HepG2 (cell line): ENCODE data around the gene TMEM39B. TPM values are rescaled to one million over a fixed set of nuclear protein-coding genes. Genes with fewer than 3 reads are reported as not detected.
A peak's percentile ranks its signal among the peaks of the same experiment; 100 is the strongest.

Experiments used
- BHLHE40 ChIP-seq: IDR thresholded peaks from 2 replicates; pipeline ENCODE4 v1.6.1; 2011; ENCODE audit warnings: low read length, improper control_type of control experiment
- BRD4 ChIP-seq: sonication (generic); formaldehyde crosslinking; IDR thresholded peaks from 2 replicates; pipeline ENCODE4 v1.4.0; 2020; ENCODE audit warnings: missing genetic modification reagents
- CCAR2 ChIP-seq: fragments of 200-400 bp; formaldehyde crosslinking; optimal IDR thresholded peaks from 2 replicates; pipeline ENCODE3; 2018; ENCODE audit warnings: low read depth, mild to moderate bottlenecking, low read length, moderate library complexity
- CHD4 ChIP-seq: fragments of 200-600 bp; sonication (generic); IDR thresholded peaks from 2 replicates; pipeline ENCODE4 v1.7.0; 2017; ENCODE audit warnings: mild to moderate bottlenecking, low read length, borderline replicate concordance
- ELF1 ChIP-seq: sonication (generic); formaldehyde crosslinking; IDR thresholded peaks from 2 replicates; pipeline ENCODE4 v1.4.0; 2020; ENCODE audit warnings: missing genetic modification reagents
- HNF4A ChIP-seq: sonication (generic); formaldehyde crosslinking; IDR thresholded peaks from 2 replicates; pipeline ENCODE4 v1.4.0; 2020; ENCODE audit warnings: missing genetic modification reagents
- HNRNPK ChIP-seq: fragments of 200-400 bp; formaldehyde crosslinking; IDR thresholded peaks from 2 replicates; pipeline ENCODE4 v1.6.1; 2018; ENCODE audit warnings: low read length, low read depth, moderate library complexity, mild to moderate bottlenecking; ENCODE audit not compliant: poor library complexity, severe bottlenecking
- ISL2 ChIP-seq: sonication (generic); formaldehyde crosslinking; IDR thresholded peaks from 2 replicates; pipeline ENCODE4 v1.5.0; 2020; ENCODE audit warnings: missing genetic modification reagents
- MEIS1 ChIP-seq: sonication (generic); formaldehyde crosslinking; IDR thresholded peaks from 2 replicates; pipeline ENCODE4 v1.9.0; 2021; ENCODE audit warnings: mild to moderate bottlenecking, missing genetic modification reagents, moderate library complexity, borderline replicate concordance
- NCOR1 ChIP-seq: fragments of 200-600 bp; sonication (generic); IDR thresholded peaks from 2 replicates; pipeline ENCODE4 v1.7.0; 2017; ENCODE audit warnings: antibody characterized with exemption, low read length, borderline replicate concordance
- PCBP2 ChIP-seq: fragments of 200-400 bp; formaldehyde crosslinking; optimal IDR thresholded peaks from 2 replicates; pipeline ENCODE3; 2018; ENCODE audit warnings: low read length, low read depth; ENCODE audit not compliant: poor library complexity, severe bottlenecking
- RARA ChIP-seq: IDR thresholded peaks from 2 replicates; pipeline ENCODE4 v1.6.1; 2016; ENCODE audit warnings: missing genetic modification reagents, missing compliant biosample characterization
- SMYD3 ChIP-seq: sonication (generic); formaldehyde crosslinking; IDR thresholded peaks from 2 replicates; pipeline ENCODE4 v1.8.1; 2023; ENCODE audit warnings: mild to moderate bottlenecking, missing genetic modification reagents
- SRY ChIP-seq: sonication (generic); formaldehyde crosslinking; IDR thresholded peaks from 2 replicates; pipeline ENCODE4 v1.8.0; 2022; ENCODE audit warnings: mild to moderate bottlenecking, missing genetic modification reagents
- ZFP36L1 ChIP-seq: sonication (generic); formaldehyde crosslinking; IDR thresholded peaks from 2 replicates; pipeline ENCODE4 v1.8.0; 2022; ENCODE audit warnings: mild to moderate bottlenecking, missing genetic modification reagents, moderate library complexity
- ZNF296 ChIP-seq: sonication (generic); formaldehyde crosslinking; conservative IDR thresholded peaks from 2 replicates; pipeline ENCODE4 v1.5.0; 2020; ENCODE audit warnings: mild to moderate bottlenecking, missing genetic modification reagents
- ZNF589 ChIP-seq: sonication (generic); formaldehyde crosslinking; conservative IDR thresholded peaks from 2 replicates; pipeline ENCODE4 v1.8.0; 2022; ENCODE audit warnings: mild to moderate bottlenecking, moderate library complexity, missing genetic modification reagents
- ZNF7 ChIP-seq: IDR thresholded peaks from 2 replicates; pipeline ENCODE4 v1.6.1; 2016; ENCODE audit warnings: missing biosample characterization, missing genetic modification reagents
- ZNF839 ChIP-seq: sonication (generic); formaldehyde crosslinking; IDR thresholded peaks from 2 replicates; pipeline ENCODE4 v1.4.0; 2020; ENCODE audit warnings: missing genetic modification reagents, mild to moderate bottlenecking, borderline replicate concordance
- polyA plus RNA-seq, 8 experiments: library from polyadenylated mRNA; depleted of rRNA in 3 of 8; stranded (reverse) in 7 of 8; unstranded in 1 of 8; fragments of >200 nt; fragmentation: Illumina TruSeq in 4 of 8; extraction: Trizol in 4 of 8; gene quantifications; 2 replicates each; pipeline versions ENCODE4 v1.2.1 to v1.2.3, GENCODE V29; 2011 to 2016; ENCODE audit warnings: low read depth in 4 of 8, missing spikeins in 1 of 8, mixed read lengths in 1 of 8; ENCODE audit not compliant: insufficient read depth in 1 of 8
- total RNA-seq, 5 experiments: library from RNA; depleted of rRNA; stranded (reverse); fragments of >200 nt; fragmentation: Illumina TruSeq; extraction: Trizol; gene quantifications; 2 replicates each; pipeline ENCODE4 v1.2.3, GENCODE V29; 2016; ENCODE audit warnings: low read depth in 1 of 5
- TF ChIP-seq, protein P1 (sequence below): sonication (generic); formaldehyde crosslinking; IDR thresholded peaks from 2 replicates; pipeline ENCODE4 v1.8.0; 2022; ENCODE audit warnings: missing genetic modification reagents, mild to moderate bottlenecking, borderline replicate concordance
- TF ChIP-seq, protein P2 (sequence below): sonication (generic); formaldehyde crosslinking; IDR thresholded peaks from 2 replicates; pipeline ENCODE4 v1.9.0; 2021; ENCODE audit warnings: missing genetic modification reagents, borderline replicate concordance
- TF ChIP-seq, protein P3 (sequence below): sonication (generic); formaldehyde crosslinking; IDR thresholded peaks from 2 replicates; pipeline ENCODE4 v1.8.1; 2023; ENCODE audit warnings: mild to moderate bottlenecking, missing genetic modification reagents, borderline replicate concordance
- TF ChIP-seq, protein P4 (sequence below): sonication (generic); formaldehyde crosslinking; conservative IDR thresholded peaks from 2 replicates; pipeline ENCODE4 v1.4.0; 2020; ENCODE audit warnings: missing genetic modification reagents

TMEM39B gene
- total and polyA plus RNA-seq, 2 of the 13 experiments (the other 11 are each of a cell fraction or from before 2014, with no cell fraction given), result 4.9 to 10.4 TPM

DNA sequence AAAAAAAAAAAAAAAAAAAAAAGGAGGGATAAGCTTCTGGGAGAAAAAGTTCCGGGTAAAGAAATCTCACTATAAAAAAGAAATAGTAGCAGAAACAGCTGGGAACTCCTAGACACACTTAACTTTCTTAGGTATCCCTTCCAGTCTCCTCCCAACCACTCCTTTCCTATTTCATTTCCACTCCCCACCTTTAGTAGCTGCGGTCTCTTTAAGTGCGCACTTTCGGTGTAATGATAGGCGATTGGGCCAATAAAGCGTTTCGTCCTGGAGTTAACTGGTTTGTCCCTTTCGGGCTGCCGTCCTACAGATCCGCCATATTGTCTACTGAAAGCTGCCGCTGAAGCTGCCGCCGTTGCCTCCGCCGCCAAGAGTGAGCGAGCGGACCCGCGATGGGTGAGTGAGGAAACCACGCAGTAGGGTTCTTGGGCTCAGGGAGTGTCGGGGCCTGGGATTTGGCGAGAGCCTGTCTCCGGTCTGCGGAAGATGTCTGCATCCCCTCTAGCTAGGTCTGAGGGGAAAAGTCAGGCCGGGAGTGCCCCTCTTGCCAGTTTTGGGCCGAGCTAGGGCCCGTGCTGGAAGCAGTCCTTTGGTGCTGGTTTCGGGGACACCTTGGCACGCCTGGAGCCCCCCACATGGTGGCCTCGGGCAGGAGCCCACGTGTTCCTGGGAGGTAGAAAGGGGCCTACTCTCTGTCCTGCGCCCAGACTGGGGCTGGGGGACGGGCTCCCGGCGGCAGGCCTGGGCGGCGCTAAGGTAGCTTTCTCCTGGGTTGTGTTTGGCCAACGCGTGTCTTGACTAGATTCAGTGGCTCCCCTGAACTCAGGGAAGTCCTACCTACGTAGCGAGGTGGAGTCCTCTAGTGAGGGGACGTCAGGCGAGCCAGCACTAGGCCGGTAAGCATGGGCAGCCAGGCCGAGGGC is 35.3 kb downstream of the TMEM39B start, which contains the start of gene KPNA6 (continued):
- TF ChIP-seq SMYD3, result 0 out of 2 replicates have a peak, but pooled peaks have one; percentile 48
- TF ChIP-seq HNF4A (CRISPR knock-in tag), result no peak
- TF ChIP-seq ZNF296, result 0 out of 2 replicates have a peak, but pooled peaks have one; percentile 78
- TF ChIP-seq PCBP2, result no peak
- TF ChIP-seq SRY (CRISPR knock-in tag), result peak; percentile 71
- TF ChIP-seq, protein P1, sequence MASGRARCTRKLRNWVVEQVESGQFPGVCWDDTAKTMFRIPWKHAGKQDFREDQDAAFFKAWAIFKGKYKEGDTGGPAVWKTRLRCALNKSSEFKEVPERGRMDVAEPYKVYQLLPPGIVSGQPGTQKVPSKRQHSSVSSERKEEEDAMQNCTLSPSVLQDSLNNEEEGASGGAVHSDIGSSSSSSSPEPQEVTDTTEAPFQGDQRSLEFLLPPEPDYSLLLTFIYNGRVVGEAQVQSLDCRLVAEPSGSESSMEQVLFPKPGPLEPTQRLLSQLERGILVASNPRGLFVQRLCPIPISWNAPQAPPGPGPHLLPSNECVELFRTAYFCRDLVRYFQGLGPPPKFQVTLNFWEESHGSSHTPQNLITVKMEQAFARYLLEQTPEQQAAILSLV (CRISPR knock-in tag), result 0 out of 2 replicates have a peak, but pooled peaks have one; percentile 23
- TF ChIP-seq HNRNPK, result no peak
- TF ChIP-seq, protein P2, sequence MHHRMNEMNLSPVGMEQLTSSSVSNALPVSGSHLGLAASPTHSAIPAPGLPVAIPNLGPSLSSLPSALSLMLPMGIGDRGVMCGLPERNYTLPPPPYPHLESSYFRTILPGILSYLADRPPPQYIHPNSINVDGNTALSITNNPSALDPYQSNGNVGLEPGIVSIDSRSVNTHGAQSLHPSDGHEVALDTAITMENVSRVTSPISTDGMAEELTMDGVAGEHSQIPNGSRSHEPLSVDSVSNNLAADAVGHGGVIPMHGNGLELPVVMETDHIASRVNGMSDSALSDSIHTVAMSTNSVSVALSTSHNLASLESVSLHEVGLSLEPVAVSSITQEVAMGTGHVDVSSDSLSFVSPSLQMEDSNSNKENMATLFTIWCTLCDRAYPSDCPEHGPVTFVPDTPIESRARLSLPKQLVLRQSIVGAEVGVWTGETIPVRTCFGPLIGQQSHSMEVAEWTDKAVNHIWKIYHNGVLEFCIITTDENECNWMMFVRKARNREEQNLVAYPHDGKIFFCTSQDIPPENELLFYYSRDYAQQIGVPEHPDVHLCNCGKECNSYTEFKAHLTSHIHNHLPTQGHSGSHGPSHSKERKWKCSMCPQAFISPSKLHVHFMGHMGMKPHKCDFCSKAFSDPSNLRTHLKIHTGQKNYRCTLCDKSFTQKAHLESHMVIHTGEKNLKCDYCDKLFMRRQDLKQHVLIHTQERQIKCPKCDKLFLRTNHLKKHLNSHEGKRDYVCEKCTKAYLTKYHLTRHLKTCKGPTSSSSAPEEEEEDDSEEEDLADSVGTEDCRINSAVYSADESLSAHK (CRISPR knock-in tag), result no peak
- TF ChIP-seq CHD4, result no peak
- TF ChIP-seq CCAR2, result no peak
- TF ChIP-seq RARA, result peak; percentile 37; the same call in 1 of the 2 replicates
- peak; percentile 50; the same call in 1 of the 2 replicates for TF ChIP-seq ELF1 (CRISPR knock-in tag)
- TF ChIP-seq ZNF7 (CRISPR knock-in tag), result no peak
- peak; percentile 70; the same call in 1 of the 2 replicates for TF ChIP-seq BRD4
- TF ChIP-seq, protein P3, sequence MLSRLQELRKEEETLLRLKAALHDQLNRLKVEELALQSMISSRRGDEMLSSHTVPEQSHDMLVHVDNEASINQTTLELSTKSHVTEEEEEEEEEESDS, result no peak
- TF ChIP-seq MEIS1 (CRISPR knock-in tag), result peak; percentile 24; the same call in 1 of the 2 replicates
- no peak for TF ChIP-seq ZNF589 (CRISPR knock-in tag)
- no peak for TF ChIP-seq ZFP36L1
- no peak for TF ChIP-seq NCOR1
- no peak for TF ChIP-seq BHLHE40
- TF ChIP-seq, protein P4, sequence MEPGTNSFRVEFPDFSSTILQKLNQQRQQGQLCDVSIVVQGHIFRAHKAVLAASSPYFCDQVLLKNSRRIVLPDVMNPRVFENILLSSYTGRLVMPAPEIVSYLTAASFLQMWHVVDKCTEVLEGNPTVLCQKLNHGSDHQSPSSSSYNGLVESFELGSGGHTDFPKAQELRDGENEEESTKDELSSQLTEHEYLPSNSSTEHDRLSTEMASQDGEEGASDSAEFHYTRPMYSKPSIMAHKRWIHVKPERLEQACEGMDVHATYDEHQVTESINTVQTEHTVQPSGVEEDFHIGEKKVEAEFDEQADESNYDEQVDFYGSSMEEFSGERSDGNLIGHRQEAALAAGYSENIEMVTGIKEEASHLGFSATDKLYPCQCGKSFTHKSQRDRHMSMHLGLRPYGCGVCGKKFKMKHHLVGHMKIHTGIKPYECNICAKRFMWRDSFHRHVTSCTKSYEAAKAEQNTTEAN (CRISPR knock-in tag), result no peak
- TF ChIP-seq ZNF839 (CRISPR knock-in tag), result no peak; the same call in 1 of the 2 replicates
- TF ChIP-seq ISL2 (CRISPR knock-in tag), result 0 out of 2 replicates have a peak, but pooled peaks have one; percentile 39
